Measurements from ENCODE around the gene SNRK. TPM values are rescaled to one million over a fixed set of nuclear protein-coding genes. Genes with fewer than 3 reads are reported as not detected.

SNRK gene
- total RNA-seq, 4 donors from 2014 or later = 42.9 to 64.0 (median 49.1) TPM

DNA sequence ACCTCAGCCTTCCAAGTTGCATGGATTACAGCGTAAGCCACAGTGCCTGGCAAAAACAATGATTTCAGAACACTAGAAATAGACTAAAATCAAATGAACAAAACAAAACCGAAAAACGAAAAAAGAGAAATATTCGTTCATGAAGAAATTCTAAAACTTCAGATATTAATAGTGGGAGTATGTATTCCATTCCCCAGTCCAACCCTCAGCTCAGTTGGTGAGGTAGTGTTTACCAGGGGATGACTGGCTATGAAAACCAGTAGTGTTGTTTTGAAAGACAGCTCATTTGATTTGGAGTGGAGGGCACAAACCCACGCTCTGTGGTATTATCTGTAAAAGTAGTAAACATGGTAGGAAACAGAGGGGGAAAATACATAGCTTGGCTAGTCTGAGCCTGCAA, 6.8 kb upstream of the SNRK start:
- Histone ChIP-seq H3K4me1 (no peaks in the 10 kb centered on the region), H3K9me3 (no peaks in the 10 kb centered on the region), H3K27me3 (no peaks in the 10 kb centered on the region), H3K27ac (no peak overlapping the region), H3K4me3 (no peak overlapping the region), H3K36me3 (no peaks in the 10 kb centered on the region)
- 88 to 97% methylated on average over 1 to 5 of the region's 5 CpGs for WGBS, 2 donors (ENCODE audit: low coverage in 1 of 2)
- ATAC-seq = no peak
- TF ChIP-seq CTCF (IDR thresholded peaks at IDR 0.05) (no peak), POLR2AphosphoS5 (IDR thresholded peaks at IDR 0.05) (no peak), EP300 (IDR thresholded peaks at IDR 0.05) (no peak), POLR2A (IDR thresholded peaks at IDR 0.05) (no peak)

DNA sequence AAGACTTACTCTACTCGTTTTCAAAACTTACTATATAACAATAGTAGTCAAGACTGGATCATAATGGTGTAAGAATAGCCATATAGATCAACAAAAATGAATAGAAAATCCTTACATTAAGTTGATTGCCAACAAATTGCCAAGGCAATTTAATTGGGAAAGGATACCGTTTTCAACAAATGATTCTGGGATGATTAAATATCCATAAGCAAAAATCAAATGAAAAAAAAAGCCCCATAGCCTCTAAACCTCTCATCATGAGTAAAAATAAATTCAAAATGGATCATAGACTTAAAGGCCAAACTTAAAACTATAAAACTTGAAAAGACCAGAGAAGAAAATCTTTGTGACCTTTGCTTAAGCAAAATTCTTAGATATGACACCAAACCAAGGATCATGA, 5.3 kb upstream of the SNRK start:
- Histone ChIP-seq H3K27me3 (no peaks in the 10 kb centered on the region), H3K27ac (no peak overlapping the region), H3K36me3 (no peaks in the 10 kb centered on the region), H3K4me3 (no peak overlapping the region), H3K4me1 (peaks cover 0 to 8% (median 0%) of the 10 kb centered on the region in 3 donors), H3K9me3 (no peaks in the 10 kb centered on the region)
- TF ChIP-seq POLR2AphosphoS5 (IDR thresholded peaks at IDR 0.05) (no peak), CTCF (IDR thresholded peaks at IDR 0.05) (no peak), POLR2A (IDR thresholded peaks at IDR 0.05) (no peak), EP300 (IDR thresholded peaks at IDR 0.05) (no peak)
- 64 to 76% methylated on average over 2 of the region's 2 CpGs for WGBS, 2 donors (ENCODE audit: low coverage in 1 of 2)
- ATAC-seq = no peak

- no peak for ATAC-seq
- Histone ChIP-seq H3K4me3 (no peak overlapping the region), H3K27me3 (no peaks in the 10 kb centered on the region), H3K36me3 (no peaks in the 10 kb centered on the region), H3K27ac (no peak overlapping the region), H3K9me3 (no peaks in the 10 kb centered on the region), H3K4me1 (peaks cover 3 to 30% (median 5%) of the 10 kb centered on the region in 3 donors)
- WGBS, 2 donors (ENCODE audit: low coverage in 1 of 2) = 60 to 73% methylated on average over 1 of the region's 1 CpG
- no peak for TF ChIP-seq EP300 (IDR thresholded peaks at IDR 0.05)
- TF ChIP-seq POLR2AphosphoS5 (IDR thresholded peaks at IDR 0.05) = no peak
- no peak for TF ChIP-seq CTCF (IDR thresholded peaks at IDR 0.05)
- TF ChIP-seq POLR2A (IDR thresholded peaks at IDR 0.05) = no peak
These were observed 2.2 kb upstream of the SNRK start for GRCh38 chr3:43284171-43284570.

GRCh38 chr3:43285644-43286043, 696 bp upstream of the SNRK start:
- Histone ChIP-seq H3K4me1 (peaks cover 3 to 45% (median 11%) of the 10 kb centered on the region in 3 donors), H3K27ac (peak overlapping the region; percentile 59 to 97 (median 96)), H3K27me3 (no peaks in the 10 kb centered on the region), H3K36me3 (no peaks in the 10 kb centered on the region), H3K9me3 (no peaks in the 10 kb centered on the region), H3K4me3 (peak overlapping the region in 1 of 2 donors; percentile 73)
- ATAC-seq = no peak
- TF ChIP-seq CTCF (IDR thresholded peaks at IDR 0.05) = no peak
- TF ChIP-seq POLR2A (IDR thresholded peaks at IDR 0.05) = no peak
- TF ChIP-seq POLR2AphosphoS5 (IDR thresholded peaks at IDR 0.05) = no peak
- TF ChIP-seq EP300 (IDR thresholded peaks at IDR 0.05) = no peak
- 45 to 59% methylated on average over 5 to 8 of the region's 11 CpGs for WGBS, 2 donors (ENCODE audit: low coverage in 1 of 2)

DNA sequence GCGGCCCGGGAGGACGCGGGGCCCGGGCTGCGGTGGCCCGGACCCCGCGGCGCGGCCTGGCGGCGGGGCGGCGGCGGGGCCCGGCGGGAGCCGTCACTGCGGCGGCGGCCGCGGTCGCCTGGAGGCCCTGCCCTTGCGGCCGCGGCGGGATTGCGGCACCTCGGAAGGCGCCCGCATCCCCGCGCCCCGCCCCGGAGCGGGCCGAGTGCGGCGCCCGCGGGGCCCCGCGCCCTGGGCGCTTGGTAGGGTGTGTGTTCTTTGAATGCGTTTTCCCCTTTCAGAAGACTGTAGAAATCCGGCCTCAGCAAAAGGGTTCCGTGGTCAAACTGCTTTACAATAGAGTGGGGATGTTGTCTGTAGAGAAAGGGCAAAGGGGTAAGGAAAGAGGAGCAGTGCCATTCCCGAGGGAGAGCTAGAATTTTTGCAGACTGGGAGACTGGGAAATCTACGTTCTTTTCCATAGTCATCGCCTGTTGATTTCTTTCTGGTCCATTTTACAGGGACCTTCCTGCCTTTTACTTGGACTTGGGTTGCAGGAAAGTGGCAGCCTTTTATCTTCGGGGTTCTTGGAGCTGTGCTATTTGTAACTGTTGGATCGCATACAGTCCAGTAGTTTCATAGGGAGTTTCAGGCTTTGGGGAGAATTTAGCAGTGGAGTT, 630 bp downstream of the SNRK start:
- H3K36me3 ChIP-seq = no peaks in the 10 kb centered on the region
- peak overlapping the region; percentile 56 to 73 for H3K4me3 ChIP-seq
- no peaks in the 10 kb centered on the region for H3K9me3 ChIP-seq
- H3K27me3 ChIP-seq = no peaks in the 10 kb centered on the region
- ATAC-seq = peak; percentile 63
- H3K27ac ChIP-seq = peak overlapping the region; percentile 91 to 97 (median 96)
- WGBS, 2 donors (ENCODE audit: low coverage in 1 of 2) = 2% methylated on average over 6 of the region's 54 CpGs
- H3K4me1 ChIP-seq = peaks cover 14 to 58% (median 16%) of the 10 kb centered on the region in 3 donors
- no peak for TF ChIP-seq EP300 (IDR thresholded peaks at IDR 0.05)
- TF ChIP-seq POLR2AphosphoS5 (IDR thresholded peaks at IDR 0.05) = no peak
- no peak for TF ChIP-seq POLR2A (IDR thresholded peaks at IDR 0.05)
- TF ChIP-seq CTCF (IDR thresholded peaks at IDR 0.05) = no peak

All from gastroesophageal sphincter (tissue), 4 donors.